NCI-H1105 (cell line): ENCODE measurements around the gene CCDC54.
A peak's percentile ranks its signal among the peaks of the same experiment; 100 is the strongest.

Experiments used
- DNase-seq: peaks from one replicate; lab custom pipeline; 2025; lab: John Stamatoyannopoulos, UW

CCDC54 gene

DNA sequence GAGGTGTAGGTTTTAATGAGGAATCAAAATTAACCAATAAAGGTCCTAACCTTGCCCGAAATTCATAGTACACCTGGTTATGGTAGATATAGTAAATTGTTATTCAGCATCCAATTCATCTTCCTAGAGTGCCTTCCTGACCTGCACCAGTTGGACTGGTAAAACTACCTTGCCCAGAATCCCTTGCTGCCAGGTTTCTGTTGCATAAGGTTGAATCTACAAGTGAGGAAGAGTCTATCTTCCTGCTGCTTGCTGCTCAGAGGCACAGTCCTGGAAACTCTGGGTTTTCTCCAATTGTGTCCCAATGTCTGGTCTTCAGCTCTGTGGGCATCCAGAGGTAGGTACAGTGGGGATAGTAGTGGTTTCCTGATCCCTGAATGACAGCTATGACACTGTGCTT is 17.3 kb downstream of the CCDC54 start:
- DNase-seq, result no peak

GRCh38 chr3:107395066-107395465 is 17.8 kb downstream of the CCDC54 start:
- no peak for DNase-seq

DNA sequence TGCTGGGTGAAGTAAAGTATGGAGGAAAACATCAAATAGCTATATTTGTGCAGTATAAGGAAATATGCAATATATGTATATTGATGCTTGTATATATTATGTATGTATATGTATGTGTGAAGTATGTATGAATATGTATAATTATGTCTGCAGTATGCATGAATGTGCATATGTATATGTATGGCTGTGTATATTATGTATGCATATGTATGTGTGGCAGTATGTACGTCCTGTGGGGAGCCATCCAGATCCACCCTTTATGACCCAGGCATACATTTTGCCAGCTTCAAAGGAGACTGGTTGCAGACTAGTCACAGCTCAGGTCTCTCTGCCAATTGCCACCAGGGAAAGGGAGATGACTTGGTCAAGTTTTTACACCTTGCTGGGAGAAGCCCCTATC is 24.1 kb downstream of the CCDC54 start:
- DNase-seq, result no peak

- DNase-seq, result no peak
Measured at GRCh38 chr3:107402214-107402613, 25.0 kb downstream of the CCDC54 start.

GRCh38 chr3:107404727-107405469 is 27.7 kb downstream of the CCDC54 start:
- DNase-seq, result no peak

- DNase-seq, result no peak
Measured at GRCh38 chr3:107407355-107407754, 30.1 kb downstream of the CCDC54 start.

DNA sequence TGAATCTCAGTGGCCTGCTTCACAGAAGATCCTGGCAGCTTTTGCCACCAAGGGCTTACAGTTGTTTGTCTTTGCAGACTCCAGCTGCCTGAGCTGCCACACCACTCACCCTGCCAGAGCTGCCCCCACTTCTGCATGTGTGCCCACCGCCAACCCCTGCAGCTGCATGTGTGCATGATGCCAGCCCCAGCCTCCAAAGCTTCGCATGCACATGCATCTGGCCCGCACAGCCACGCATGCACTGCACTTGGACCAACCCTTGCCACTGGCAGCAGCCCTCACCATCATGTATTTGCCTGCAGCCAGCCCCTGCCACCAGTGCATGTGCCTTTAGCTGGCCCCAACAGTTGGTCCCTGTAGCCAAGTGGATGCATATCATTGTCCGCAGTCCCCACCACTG is 31.3 kb downstream of the CCDC54 start:
- no peak for DNase-seq

GRCh38 chr3:107409365-107409764 is 32.1 kb downstream of the CCDC54 start:
- DNase-seq, result no peak

DNA sequence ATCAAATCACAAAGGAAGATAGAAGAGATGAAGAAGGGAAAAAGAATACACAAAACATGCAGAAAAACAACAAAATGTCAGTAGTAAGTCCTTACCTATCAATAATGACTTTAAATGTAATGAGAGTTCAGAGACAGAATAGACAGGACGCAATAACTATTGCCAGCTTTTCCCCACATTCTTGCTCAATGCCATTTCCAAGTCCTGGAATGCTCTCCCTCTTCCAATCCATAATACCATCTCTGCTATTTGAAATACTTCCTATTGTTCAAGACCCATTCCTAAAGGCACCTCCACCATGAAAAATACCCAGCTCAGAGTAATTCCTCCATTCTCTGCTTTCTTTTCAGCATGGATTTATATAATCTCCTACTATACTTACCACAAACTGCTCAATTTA is 33.4 kb downstream of the CCDC54 start:
- no peak for DNase-seq

- no peak for DNase-seq
Measured at GRCh38 chr3:107411056-107411455, 33.8 kb downstream of the CCDC54 start.

DNA sequence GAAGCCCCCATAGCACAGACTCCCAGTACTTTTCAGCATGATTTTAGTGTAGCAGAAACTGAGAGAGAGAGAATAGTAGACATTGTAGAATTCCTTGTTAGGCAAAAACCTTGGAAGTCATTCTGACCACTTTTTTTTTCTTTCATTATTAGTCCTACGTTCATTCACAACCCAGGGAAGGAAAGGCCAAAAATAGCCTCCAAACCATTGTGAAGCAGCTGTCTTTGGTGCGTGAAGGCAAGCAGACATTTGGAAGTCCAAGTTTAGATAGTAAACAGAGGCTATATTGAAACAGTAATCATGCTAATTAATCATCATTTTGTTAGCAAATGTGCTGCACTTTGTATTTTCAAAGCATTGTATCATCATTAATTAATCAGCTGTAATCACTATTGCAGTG is 34.5 kb downstream of the CCDC54 start:
- DNase-seq, result no peak

- no peak for DNase-seq
Measured at GRCh38 chr3:107412376-107412775, 35.1 kb downstream of the CCDC54 start.

GRCh38 chr3:107413264-107413663 is 36.0 kb downstream of the CCDC54 start:
- DNase-seq, result no peak

GRCh38 chr3:107414325-107414964 is 37.2 kb downstream of the CCDC54 start:
- no peak for DNase-seq

GRCh38 chr3:107416138-107416537 is 38.9 kb downstream of the CCDC54 start:
- DNase-seq, result no peak

DNA sequence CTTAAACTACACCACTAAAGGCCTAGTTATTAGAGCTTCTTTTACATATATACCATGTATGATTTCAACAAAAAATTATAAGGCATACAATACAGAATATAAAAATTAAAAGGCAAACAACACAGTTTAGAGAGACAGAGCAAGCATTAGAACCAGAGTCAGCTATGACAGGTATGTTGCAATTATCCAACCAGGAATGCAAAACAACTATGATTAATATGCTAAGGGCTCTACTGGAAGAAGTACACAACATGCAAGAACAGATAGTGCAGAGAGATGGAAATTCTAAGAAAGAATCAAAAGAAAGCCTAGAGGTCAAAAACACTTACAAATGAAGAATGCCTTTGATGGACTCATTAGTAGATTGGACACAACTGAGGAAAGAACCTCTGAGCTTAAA is 39.6 kb downstream of the CCDC54 start:
- no peak for DNase-seq

- peak; percentile 47 for DNase-seq
Measured at GRCh38 chr3:107421170-107421792, 44.0 kb downstream of the CCDC54 start.

DNA sequence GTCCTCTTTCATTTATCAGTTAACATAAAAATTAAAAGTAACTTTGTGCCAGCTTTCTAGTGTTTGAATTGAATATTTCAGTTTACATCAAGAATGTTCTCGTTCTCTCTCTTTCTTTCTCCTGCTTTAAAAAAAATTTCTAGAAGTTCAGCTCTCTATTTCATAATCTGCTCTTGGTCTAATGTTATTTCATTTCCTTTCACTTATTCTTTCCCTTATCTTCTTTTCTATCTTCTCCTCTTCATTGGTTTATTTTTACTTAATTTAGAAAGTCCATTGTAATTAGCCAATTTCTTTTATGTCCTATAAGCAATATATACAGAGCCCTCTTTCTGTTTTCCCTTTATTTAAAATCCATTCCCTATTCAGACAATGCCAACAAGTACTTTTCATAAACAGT is 44.6 kb downstream of the CCDC54 start:
- no peak for DNase-seq

- DNase-seq, result no peak
Measured at GRCh38 chr3:107425033-107425432, 47.8 kb downstream of the CCDC54 start.

DNA sequence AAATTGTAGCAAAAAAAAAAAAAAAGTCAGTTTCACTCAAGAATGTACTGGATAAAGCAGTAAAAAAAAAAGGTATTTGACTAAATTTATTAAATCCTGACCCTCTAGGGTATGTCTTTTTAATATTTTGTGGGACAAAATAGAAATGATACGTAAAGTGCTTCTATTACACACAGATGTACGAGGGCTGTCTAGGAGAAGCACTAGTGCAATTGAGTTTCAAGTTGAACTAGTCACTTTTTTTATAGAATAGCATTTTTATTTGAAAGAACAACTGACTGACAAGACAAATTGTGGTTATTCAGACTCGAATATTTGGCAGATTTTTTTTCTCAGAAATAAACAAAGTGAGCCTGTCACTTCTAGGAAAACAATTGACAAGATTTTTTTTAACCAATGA is 49.0 kb downstream of the CCDC54 start:
- DNase-seq, result no peak
